Left ventricle myocardium inferior (tissue), 1 donor: ENCODE results near the gene LETM1. TPM values are rescaled to one million over a fixed set of nuclear protein-coding genes. Genes with fewer than 3 reads are reported as not detected.

Experiments
- DNase-seq: peaks from one replicate; pipeline ENCODE4 v3.0.0-alpha.2; 2020
- H3K27ac ChIP-seq: fragments of 200-600 bp; replicated peaks from 2 replicates; pipeline ENCODE4 v1.8.0; 2021
- H3K27me3 ChIP-seq: fragments of 200-600 bp; 2 replicates; pipeline ENCODE4 v1.8.0; 2021; ENCODE audit warnings: low read depth
- H3K36me3 ChIP-seq: fragments of 200-600 bp; 2 replicates; pipeline ENCODE4 v1.8.0; 2021
- H3K4me1 ChIP-seq: fragments of 200-600 bp; 2 replicates; pipeline ENCODE4 v1.8.0; 2021
- H3K4me3 ChIP-seq: fragments of 200-600 bp; 2 replicates; pipeline ENCODE4 v1.8.0; 2021; ENCODE audit warnings: mild to moderate bottlenecking, moderate library complexity
- H3K9me3 ChIP-seq: fragments of 200-600 bp; replicated peaks from 2 replicates; pipeline ENCODE4 v1.8.0; 2021
- CTCF ChIP-seq: fragments of 200-600 bp; IDR thresholded peaks from 2 replicates; pipeline ENCODE4 v1.8.0; 2021; ENCODE audit warnings: antibody characterized with exemption, mild to moderate bottlenecking, borderline replicate concordance
- intact Hi-C: fragments of 100-400 bp; cut with micrococcal nuclease; formaldehyde crosslinking; loops from one replicate; pipeline ENCODE4 v1.11.0; 2022
- total RNA-seq: library from RNA; stranded (reverse); fragmentation: NEBNext Ultra II Directional; extraction: Animal tissue kit (Norgen Biotek cat#: 25700); gene quantifications from one replicate; pipeline ENCODE4 v1.2.1, GENCODE V29; 2021
- donor health status: DM: no; HTN: yes; CAD: no; lungs with severe emphysema.

Gene LETM1
- total RNA-seq, 1 donor from 2014 or later, result 38.8 TPM

DNA sequence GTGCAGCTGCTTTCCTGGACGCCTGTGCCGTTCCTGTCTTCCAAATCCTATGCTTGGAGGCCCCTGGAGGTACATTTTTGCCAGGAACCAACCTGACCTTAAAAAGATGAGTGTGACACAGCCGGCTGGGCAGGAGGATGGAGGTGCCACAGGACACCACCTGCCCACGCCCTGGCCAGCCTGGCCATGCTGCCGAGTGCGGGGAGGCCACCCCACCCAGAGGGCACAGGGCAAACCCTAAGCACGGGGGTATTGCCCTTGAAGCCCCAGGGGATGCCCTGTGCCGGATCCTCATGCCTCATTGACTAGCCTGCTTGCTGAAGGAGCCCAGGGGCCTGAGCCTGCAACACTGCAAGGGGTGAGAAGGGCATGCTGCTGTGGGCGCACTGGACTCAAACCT is 42.7 kb downstream of the LETM1 start:
- Histone ChIP-seq H3K4me3 (no peak overlapping the region), H3K27ac (no peak overlapping the region), H3K36me3 (peaks cover 64% of the 10 kb centered on the region), H3K27me3 (no peaks in the 10 kb centered on the region), H3K9me3 (no peaks in the 10 kb centered on the region), H3K4me1 (no peaks in the 10 kb centered on the region)
- no peak for DNase-seq
- intact Hi-C loops, result no loop called here
- TF ChIP-seq CTCF, result no peak

- no peak for DNase-seq
- no peak for TF ChIP-seq CTCF
- intact Hi-C loops, result no loop called here
- H3K27ac ChIP-seq, result no peak overlapping the region
- no peaks in the 10 kb centered on the region for H3K4me1 ChIP-seq
- H3K4me3 ChIP-seq, result no peak overlapping the region
- no peaks in the 10 kb centered on the region for H3K27me3 ChIP-seq
- H3K9me3 ChIP-seq, result no peaks in the 10 kb centered on the region
- H3K36me3 ChIP-seq, result peaks cover 59% of the 10 kb centered on the region
These were observed 43.2 kb downstream of the LETM1 start for GRCh38 chr4:1812720-1813119.

DNA sequence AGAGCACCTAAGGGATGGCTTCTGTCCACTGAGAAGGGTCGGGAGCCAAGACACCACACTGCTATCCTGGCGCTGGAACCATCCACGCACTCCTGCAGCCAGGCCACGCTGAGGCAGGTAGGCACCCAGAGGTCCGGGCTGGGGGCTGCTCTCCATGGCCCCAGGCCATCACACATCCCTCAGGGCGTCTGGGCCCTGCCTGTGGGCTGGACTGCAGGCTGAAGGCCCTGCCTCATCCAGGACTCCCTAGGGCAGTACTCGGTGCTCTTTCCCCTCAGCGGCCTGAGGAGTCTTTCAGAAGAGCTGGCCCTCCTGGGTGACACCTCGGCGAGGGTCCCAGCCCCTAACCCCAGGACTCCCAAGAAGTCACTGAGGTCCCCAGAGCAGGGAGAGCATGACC is 45.2 kb downstream of the LETM1 start:
- intact Hi-C loops, result no loop called here
- Histone ChIP-seq H3K27ac (no peak overlapping the region), H3K36me3 (peaks cover 40% of the 10 kb centered on the region), H3K4me1 (no peaks in the 10 kb centered on the region), H3K4me3 (no peak overlapping the region), H3K9me3 (no peaks in the 10 kb centered on the region), H3K27me3 (no peaks in the 10 kb centered on the region)
- DNase-seq, result no peak
- TF ChIP-seq CTCF, result no peak

- peak; percentile 84 for TF ChIP-seq CTCF
- DNase-seq, result peak; percentile 61
- H3K27ac ChIP-seq, result no peak overlapping the region
These were observed 46.0 kb downstream of the LETM1 start for GRCh38 chr4:1809754-1810502.

GRCh38 chr4:1808851-1809753 is 46.9 kb downstream of the LETM1 start:
- DNase-seq, result no peak
- H3K27me3 ChIP-seq, result no peaks in the 10 kb centered on the region
- intact Hi-C loops, result loop anchor here (5.0 kb wide), 1 partner anchor 62 kb away; no protein-coding TSS in a partner anchor

More at GRCh38 chr4:1809754-1810502, 46.0 kb downstream of the LETM1 start:
- Histone ChIP-seq H3K4me1 (no peaks in the 10 kb centered on the region), H3K9me3 (no peaks in the 10 kb centered on the region), H3K4me3 (no peak overlapping the region), H3K36me3 (peaks cover 31% of the 10 kb centered on the region), H3K27me3 (no peaks in the 10 kb centered on the region)
- intact Hi-C loops, result loop anchor here (5.0 kb wide), 1 partner anchor 63 kb away; no protein-coding TSS in a partner anchor

More at GRCh38 chr4:1808851-1809753, 46.9 kb downstream of the LETM1 start:
- no peak overlapping the region for H3K27ac ChIP-seq
- no peak overlapping the region for H3K4me3 ChIP-seq
- no peaks in the 10 kb centered on the region for H3K9me3 ChIP-seq
- TF ChIP-seq CTCF, result no peak
- H3K4me1 ChIP-seq, result no peaks in the 10 kb centered on the region
- peaks cover 23% of the 10 kb centered on the region for H3K36me3 ChIP-seq
